HCT116 (cell line): ENCODE data around the gene FBXL3. TPM values are rescaled to one million over a fixed set of nuclear protein-coding genes. Genes with fewer than 3 reads are reported as not detected.

Source experiments
- ATAC-seq: fragments of 200-7000 bp; cut with Tn5 transposase; 2 replicates; pipeline ENCODE4 v1.9.1; 2020; ENCODE audit warnings: mild to moderate bottlenecking, moderate library complexity
- BruUV-seq: library from RNA; stranded (reverse); fragments of 400-500 nt; replicated peaks from 2 replicates; lab custom pipeline; 2021; lab: Mats Ljungman, UMichigan
- CTCF ChIA-PET: fragments of 300-600 bp; sonication (Branson Sonifier 250); formaldehyde crosslinking; loops from one replicate; lab custom pipeline; 2021; ENCODE audit warnings: antibody characterized with exemption; lab: Charles Lee
- POLR2A ChIA-PET: fragments of 300-600, 350-600 bp; sonication (Branson Sonifier 250); formaldehyde crosslinking; loops from one replicate; lab custom pipeline; 2021; ENCODE audit warnings: antibody characterized with exemption; lab: Charles Lee
- RAD21 ChIA-PET, 2 experiments: fragments of 300-600 bp; sonication (Branson Sonifier 250); formaldehyde crosslinking; loops; one replicate each; lab custom pipeline; 2023; ENCODE audit warnings: low total read pairs in 2 of 2; ENCODE audit not compliant: uncharacterized antibody in 2 of 2, unreplicated experiment in 2 of 2, low non-redundant PET in 1 of 2; lab: Charles Lee
- DNase-seq: peaks from one replicate; pipeline ENCODE4 v3.0.0-alpha.2; 2010; ENCODE audit warnings: low read depth, low spot score
- H2AFZ ChIP-seq: fragments of 200-600 bp; shearing (Covaris generic), sonication (generic); 2 replicates; pipeline ENCODE4 v1.6.1; 2017; ENCODE audit warnings: low read depth, mixed run types, mixed read lengths, antibody characterized with exemption, low read length; ENCODE audit not compliant: poor library complexity, severe bottlenecking
- H3K27ac ChIP-seq: 2 replicates; pipeline ENCODE4 v1.5.1; 2012; ENCODE audit warnings: low read depth, low read length
- H3K27me3 ChIP-seq: fragments of 200-600 bp; sonication (generic); 2 replicates; pipeline ENCODE4 v1.6.1; 2016; ENCODE audit warnings: mixed run types, low read length, mixed read lengths; ENCODE audit not compliant: insufficient read depth
- H3K36me3 ChIP-seq, 2 experiments: fragments of 200-500 bp in 1 of 2; fragments of 200-600 bp in 1 of 2; sonication (Bioruptor generic) in 1 of 2; sonication (generic) in 1 of 2; 2 replicates each; pipeline versions ENCODE4 v1.5.1 to v1.6.1; 2014 to 2016; ENCODE audit warnings: low read length in 2 of 2, inconsistent platforms in 1 of 2, mixed read lengths in 1 of 2, mixed run types in 1 of 2; ENCODE audit not compliant: insufficient read depth in 2 of 2, control insufficient read depth in 1 of 2
- H3K4me1 ChIP-seq, 2 experiments: fragments of 200-600 bp in 1 of 2; sonication (generic) in 1 of 2; 2 replicates each; pipeline versions ENCODE4 v1.5.1 to v1.6.1; 2012 to 2017; ENCODE audit warnings: low read length in 2 of 2, inconsistent platforms in 1 of 2, mild to moderate bottlenecking in 1 of 2, mixed read lengths in 1 of 2, mixed run types in 1 of 2, moderate library complexity in 1 of 2; ENCODE audit not compliant: insufficient read depth in 2 of 2, control insufficient read depth in 1 of 2
- H3K4me2 ChIP-seq: fragments of 200-600 bp; sonication (generic); 2 replicates; pipeline ENCODE4 v1.6.1; 2017; ENCODE audit warnings: mixed run types, low read length, mixed read lengths
- H3K4me3 ChIP-seq, 2 experiments: fragments of 200-600 bp in 1 of 2; sonication (generic) in 1 of 2; replicated peaks in 1 of 2; 2 replicates each; pipeline ENCODE4 v1.5.1; 2011 to 2016; ENCODE audit warnings: low read length in 2 of 2, control low read depth in 1 of 2, low read depth in 1 of 2, mild to moderate bottlenecking in 1 of 2, mixed read lengths in 1 of 2, mixed run types in 1 of 2
- H3K79me2 ChIP-seq: fragments of 200-600 bp; sonication (generic); 2 replicates; pipeline ENCODE4 v1.6.1; 2017; ENCODE audit warnings: mild to moderate bottlenecking, mixed run types, low read length, moderate library complexity, mixed read lengths; ENCODE audit not compliant: insufficient read depth
- H3K9ac ChIP-seq: fragments of 200-600 bp; sonication (generic); 2 replicates; pipeline ENCODE4 v1.6.1; 2016; ENCODE audit warnings: low read length, mixed read lengths
- H3K9me2 ChIP-seq: fragments of 200-600 bp; sonication (generic), shearing (Covaris generic); 2 replicates; pipeline ENCODE4 v1.6.1; 2017; ENCODE audit warnings: mixed run types, mild to moderate bottlenecking, moderate library complexity; ENCODE audit not compliant: insufficient read depth
- H3K9me3 ChIP-seq, 2 experiments: fragments of 200-500 bp in 1 of 2; fragments of 200-600 bp in 1 of 2; sonication (Bioruptor generic) in 1 of 2; sonication (generic) in 1 of 2; 2 replicates each; pipeline ENCODE4 v1.6.1; 2014 to 2017; ENCODE audit warnings: low read length in 2 of 2, mixed read lengths in 2 of 2, inconsistent platforms in 1 of 2, low read depth in 1 of 2, mild to moderate bottlenecking in 1 of 2, mixed run types in 1 of 2, moderate library complexity in 1 of 2; ENCODE audit not compliant: control insufficient read depth in 1 of 2, insufficient read depth in 1 of 2
- H4K20me1 ChIP-seq: fragments of 200-600 bp; sonication (generic), shearing (Covaris generic); 2 replicates; pipeline ENCODE4 v1.6.1; 2017; ENCODE audit warnings: mixed run types, mild to moderate bottlenecking, moderate library complexity; ENCODE audit not compliant: insufficient read depth
- EZH2phosphoT487 ChIP-seq: fragments of 200-600 bp; IDR thresholded peaks from 2 replicates; pipeline ENCODE4 v1.6.1; 2018; ENCODE audit warnings: antibody characterized with exemption, borderline replicate concordance
- MAX ChIP-seq: IDR thresholded peaks from 2 replicates; pipeline ENCODE4 v1.6.1; 2012
- POLR2AphosphoS5 ChIP-seq: IDR thresholded peaks from 2 replicates; pipeline ENCODE4 v1.6.1; 2011; ENCODE audit warnings: mild to moderate bottlenecking, low read depth, low read length, moderate library complexity
- TCF7L2 ChIP-seq: IDR thresholded peaks from 2 replicates; pipeline ENCODE4 v1.7.0; 2011; ENCODE audit warnings: borderline replicate concordance, inconsistent platforms; ENCODE audit not compliant: insufficient read depth, insufficient read length; ENCODE audit errors: extremely low read depth
- intact Hi-C: fragments of 100-400 bp; cut with micrococcal nuclease; formaldehyde crosslinking; loops from 2 replicates; pipeline ENCODE4 v1.10.0; 2022
- total RNA-seq: library from RNA; stranded (reverse); gene quantifications from one replicate; pipeline ENCODE4 v1.2.1, GENCODE V29; 2021; ENCODE audit not compliant: unreplicated experiment

FBXL3 gene
- total RNA-seq, 1 experiment from 2014 or later: 24.0 TPM

GRCh38 chr13:77026255-77026860 lies 601 bp downstream of the FBXL3 start:
- Histone ChIP-seq H3K79me2 (peaks cover 50% of the 10 kb centered on the region), H3K27me3 (no peaks in the 10 kb centered on the region), H3K36me3 (no peaks in the 10 kb centered on the region), H3K4me3 (peak overlapping the region; percentile 63 to 84), H3K4me2 (peak overlapping the region; percentile 98), H2AFZ (no peak overlapping the region)
- ChIA-PET RAD21 (no interaction called here), CTCF (interaction anchor here (2.2 kb wide), 1 partner anchor 10 kb away, joined by 8 read pairs; no protein-coding TSS in a partner anchor), POLR2A (interaction anchor here (0.7 kb wide), 1 partner anchor 264 kb away, joined by 4 read pairs; no protein-coding TSS in a partner anchor)
- peak; percentile 85 for ATAC-seq
- intact Hi-C loops: loop anchor here (10.0 kb wide), 2 partner anchors 298 to 448 kb away; partner anchors contain the start of gene MYCBP2
- TF ChIP-seq MAX (peak; percentile 65), EZH2phosphoT487 (no peak), POLR2AphosphoS5 (no peak)
- TF ChIP-seq, all 23 proteins: peak for 1
- Histone ChIP-seq H3K9me2 (no peaks in the 10 kb centered on the region), H3K4me1 (peaks cover 9 to 25% of the 10 kb centered on the region in 2 experiments; a peak in 3 of 4 replicates), H3K9ac (peak overlapping the region; percentile 90), H4K20me1 (peaks cover 14% of the 10 kb centered on the region), H3K9me3 (no peaks in the 10 kb centered on the region), H3K27ac (peak overlapping the region; percentile 94)
- DNase-seq: peak; percentile 21
- BruUV-seq: no TSS peak

GRCh38 chr13:77022341-77022740 lies 4.6 kb downstream of the FBXL3 start:
- no peak overlapping the region for H3K4me3 ChIP-seq
- no peak for ATAC-seq
- no peak for TF ChIP-seq TCF7L2
- no peak overlapping the region for H3K27ac ChIP-seq
- H3K4me2 ChIP-seq: no peak overlapping the region
- peaks cover 5 to 6% of the 10 kb centered on the region in 2 experiments; a peak in 2 of 4 replicates for H3K36me3 ChIP-seq
- no peak overlapping the region for H3K9ac ChIP-seq
- ChIA-PET RAD21 (no interaction called here), POLR2A (no interaction called here), CTCF (no interaction called here)
- DNase-seq: no peak
- no peaks in the 10 kb centered on the region for H3K9me3 ChIP-seq
- intact Hi-C loops: loop anchor here (10.0 kb wide), 2 partner anchors 302 to 452 kb away; partner anchors contain the start of gene MYCBP2
- H3K4me1 ChIP-seq: peaks cover 9 to 14% of the 10 kb centered on the region in 2 experiments; a peak in 3 of 4 replicates
- H3K9me2 ChIP-seq: no peaks in the 10 kb centered on the region
- H3K27me3 ChIP-seq: no peaks in the 10 kb centered on the region
- no peak overlapping the region for H2AFZ ChIP-seq
- BruUV-seq: no TSS peak
- H4K20me1 ChIP-seq: peaks cover 14% of the 10 kb centered on the region
- H3K79me2 ChIP-seq: peaks cover 81% of the 10 kb centered on the region
